Naive thymus-derived CD4-positive, alpha-beta T cell (primary cell): ENCODE results near the gene PMM2. TPM values are rescaled to one million over a fixed set of nuclear protein-coding genes. Genes with fewer than 3 reads are reported as not detected.

ENCODE experiments used
- polyA plus RNA-seq, 2 donors: library from polyadenylated mRNA; unstranded; fragments of 300-500 nt; fragmentation: Illumina TruSeq; gene quantifications; one replicate each; pipeline ENCODE4 v1.2.3, GENCODE V29; 2021
- total RNA-seq, 6 experiments: library from RNA in 5 of 6; stranded (reverse) in 5 of 6; gene quantifications; 1 replicate in 5 of 6; 2 replicates in 1 of 6; pipeline ENCODE4 v1.2.3 and lab custom pipeline; 2021 to 2026

PMM2 gene
- total and polyA plus RNA-seq, 7 experiments from 2014 or later, result 18.0 to 52.8 (median 40.9) TPM

Other genes with a start within 250 kb of the PMM2 start
- not detected for gene TMEM114, start 207.3 kb upstream of the PMM2 start, total RNA-seq
- not detected for gene TMEM114, start 207.3 kb upstream of the PMM2 start, polyA plus RNA-seq
- gene METTL22, start 176.1 kb upstream of the PMM2 start, total RNA-seq, result 10 to 100 TPM; 28.9 to 59.4 (median 48.9) TPM
- gene METTL22, start 176.1 kb upstream of the PMM2 start, polyA plus RNA-seq, result 10 to 100 TPM; 16.6 to 20.9 TPM
- 10 to 100 TPM in 2 of 5 experiments, 1 to 10 TPM in 3; 5.4 to 11.5 (median 9.3) TPM for gene ABAT, start 123.2 kb upstream of the PMM2 start, total RNA-seq
- 1 to 10 TPM; 1.3 to 2.9 TPM for gene ABAT, start 123.2 kb upstream of the PMM2 start, polyA plus RNA-seq
- gene TMEM186, start 200 bp upstream of the PMM2 start, total RNA-seq, result 10 to 100 TPM in 3 of 5 experiments, 1 to 10 TPM in 2; 3.2 to 16.3 (median 11.3) TPM
- 10 to 100 TPM; 15.3 to 20.8 TPM for gene TMEM186, start 200 bp upstream of the PMM2 start, polyA plus RNA-seq
- 100 to 1,000 TPM in 1 of 5 experiments, 10 to 100 TPM in 4; 29.6 to 123 (median 39.9) TPM for gene CARHSP1, start 71.2 kb downstream of the PMM2 start, total RNA-seq
- 10 to 100 TPM; 24.9 to 32.7 TPM for gene CARHSP1, start 71.2 kb downstream of the PMM2 start, polyA plus RNA-seq
- not detected for gene LITAFD, start 84.5 kb downstream of the PMM2 start, total RNA-seq
- not detected for gene LITAFD, start 84.5 kb downstream of the PMM2 start, polyA plus RNA-seq
- gene USP7, start 166.1 kb downstream of the PMM2 start, total RNA-seq, result 100 to 1,000 TPM; 175 to 261 (median 178) TPM
- gene USP7, start 166.1 kb downstream of the PMM2 start, polyA plus RNA-seq, result 1 to 10 TPM; 8.9 to 9.0 TPM